ENCODE measurements around the gene TMEM116. TPM values are rescaled to one million over a fixed set of nuclear protein-coding genes. Genes with fewer than 3 reads are reported as not detected.
A peak's percentile ranks its signal among the peaks of the same experiment; 100 is the strongest.
"Not testable (repeated sequence)": the region's sequence is repeated elsewhere in the genome, so short reads cannot be mapped to it uniquely, and the experiment has no call there.

TMEM116 gene
- total and polyA plus RNA-seq, 12 donors, result 13.3 to 54.1 (median 39.0) TPM

GRCh38 chr12:111995782-111996480, 17.0 kb downstream of the TMEM116 start:
- Histone ChIP-seq H3K36me3 (peaks cover 0 to 9% (median 0%) of the 10 kb centered on the region in 9 donors), H3K27me3 (peaks cover 0 to 5% (median 0%) of the 10 kb centered on the region in 7 donors), H3K4me3 (no peak overlapping the region), H3K9me3 (no peaks in the 10 kb centered on the region), H3K4me1 (peaks cover 0 to 77% (median 18%) of the 10 kb centered on the region in 9 donors), H3K27ac (peak overlapping the region in 1 of 10 donors; percentile 69)
- intact Hi-C loops (cut with DNase I), result no loop called here
- ATAC-seq, result no peak
- DNase-seq, result no peak
- 95 to 100% methylated on average over 1 of the region's 1 CpG for WGBS, 2 donors
- TF ChIP-seq CTCF (IDR thresholded peaks at IDR 0.05), result no peak

- DNase-seq; intact Hi-C loops (cut with DNase I); H3K27me3 ChIP-seq; ATAC-seq; H3K9me3 ChIP-seq: not testable (repeated sequence)
- Histone ChIP-seq H3K4me3 (peak overlapping the region in 3 of 10 donors; percentile 1 to 27 (median 3)), H3K4me1 (peaks cover 0 to 64% (median 17%) of the 10 kb centered on the region in 9 donors), H3K27ac (peak overlapping the region in 4 of 10 donors; percentile 25 to 69 (median 36)), H3K36me3 (peaks cover 0 to 23% (median 0%) of the 10 kb centered on the region in 9 donors)
- 46 to 55% methylated on average over 17 of the region's 17 CpGs for WGBS, 2 donors
Observed at GRCh38 chr12:111994211-111995111, 18.5 kb downstream of the TMEM116 start.

GRCh38 chr12:111993292-111994150, 19.4 kb downstream of the TMEM116 start:
- H3K27me3 ChIP-seq, result no peaks in the 10 kb centered on the region
- H3K36me3 ChIP-seq, result peaks cover 0 to 27% (median 0%) of the 10 kb centered on the region in 9 donors
- WGBS, 2 donors, result 71 to 80% methylated on average over 2 of the region's 2 CpGs
- no peak for ATAC-seq
- no peaks in the 10 kb centered on the region for H3K9me3 ChIP-seq
- intact Hi-C loops (cut with DNase I), result no loop called here
- peak overlapping the region in 1 of 10 donors; percentile 69 for H3K27ac ChIP-seq
- H3K4me1 ChIP-seq, result peaks cover 0 to 58% (median 17%) of the 10 kb centered on the region in 9 donors
- TF ChIP-seq CTCF (IDR thresholded peaks at IDR 0.05), result no peak
- H3K4me3 ChIP-seq, result peak overlapping the region in 1 of 10 donors; percentile 27
- no peak for DNase-seq

DNA sequence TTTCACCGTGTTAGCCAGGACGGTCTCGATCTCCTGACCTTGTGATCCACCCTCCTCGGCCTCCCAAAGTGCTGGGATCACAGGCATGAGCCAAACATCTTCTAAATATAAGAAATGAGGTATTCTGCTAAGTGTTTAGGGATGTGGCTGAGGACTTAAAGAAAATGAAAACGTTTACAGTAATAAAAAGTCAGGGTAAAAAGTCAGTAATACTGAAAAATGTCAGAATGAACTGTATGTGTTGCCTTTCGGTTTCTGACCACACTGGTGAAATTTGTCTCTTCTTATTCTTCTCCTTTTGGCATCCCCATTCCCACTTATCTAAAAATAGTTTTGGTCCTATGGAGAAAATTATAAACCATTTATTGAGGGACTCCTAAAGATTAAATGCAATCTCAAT, 20.5 kb downstream of the TMEM116 start:
- H3K27ac ChIP-seq, result peak overlapping the region in 1 of 10 donors; percentile 69
- H3K36me3 ChIP-seq, result peaks cover 0 to 27% (median 0%) of the 10 kb centered on the region in 9 donors
- WGBS, 2 donors, result 67 to 80% methylated on average over 6 of the region's 6 CpGs
- no peak for DNase-seq
- no peak for ATAC-seq
- intact Hi-C loops (cut with DNase I), result no loop called here
- no peak for TF ChIP-seq CTCF (IDR thresholded peaks at IDR 0.05)
- H3K4me1 ChIP-seq, result peaks cover 0 to 49% (median 14%) of the 10 kb centered on the region in 9 donors
- H3K9me3 ChIP-seq, result no peaks in the 10 kb centered on the region
- no peak overlapping the region for H3K4me3 ChIP-seq
- H3K27me3 ChIP-seq, result no peaks in the 10 kb centered on the region
